SK-N-MC (cell line): ENCODE results near the gene SAYSD1.
"Not testable (repeated sequence)": the region's sequence is repeated elsewhere in the genome, so short reads cannot be mapped to it uniquely, and the experiment has no call there.

Experiments
- DNase-seq: peaks from one replicate; pipeline ENCODE4 v3.0.0-alpha.2; 2011; ENCODE audit warnings: low read depth, low spot score
- H3K27ac ChIP-seq: fragments of 200-600 bp; sonication (generic); 2 replicates; pipeline ENCODE4 v1.5.1; 2016; ENCODE audit warnings: mixed run types
- H3K36me3 ChIP-seq: fragments of 200-600 bp; sonication (generic); 2 replicates; pipeline ENCODE4 v1.6.1; 2017; ENCODE audit warnings: antibody characterized with exemption, low read length, mixed read lengths; ENCODE audit not compliant: insufficient read depth
- H3K4me3 ChIP-seq: fragments of 200-600 bp; sonication (generic); 2 replicates; pipeline ENCODE4 v1.5.1; 2016
- H3K9ac ChIP-seq: fragments of 200-600 bp; sonication (generic); 2 replicates; pipeline ENCODE4 v1.8.0; 2017; ENCODE audit warnings: mixed run types, mixed read lengths; ENCODE audit not compliant: insufficient read length
- H3K9me3 ChIP-seq: fragments of 200-600 bp; sonication (generic); 2 replicates; pipeline ENCODE4 v1.6.1; 2017; ENCODE audit warnings: low read depth, mild to moderate bottlenecking, antibody characterized with exemption, low read length, moderate library complexity, mixed read lengths
- EZH2 ChIP-seq: fragments of 200-600 bp; sonication (generic); IDR thresholded peaks from one replicate; pipeline ENCODE4 v1.6.1; 2017; ENCODE audit warnings: antibody characterized with exemption
- FOXP2 ChIP-seq: optimal IDR thresholded peaks from 2 replicates; pipeline ENCODE3; 2011; ENCODE audit warnings: mild to moderate bottlenecking, moderate library complexity; ENCODE audit not compliant: insufficient read depth; ENCODE audit errors: extremely low read length, control extremely low read depth
- POLR2AphosphoS5 ChIP-seq: IDR thresholded peaks from 2 replicates; pipeline ENCODE4 v1.6.1; 2012; ENCODE audit warnings: mild to moderate bottlenecking, low read depth, low read length, borderline replicate concordance

The SAYSD1 gene

DNA sequence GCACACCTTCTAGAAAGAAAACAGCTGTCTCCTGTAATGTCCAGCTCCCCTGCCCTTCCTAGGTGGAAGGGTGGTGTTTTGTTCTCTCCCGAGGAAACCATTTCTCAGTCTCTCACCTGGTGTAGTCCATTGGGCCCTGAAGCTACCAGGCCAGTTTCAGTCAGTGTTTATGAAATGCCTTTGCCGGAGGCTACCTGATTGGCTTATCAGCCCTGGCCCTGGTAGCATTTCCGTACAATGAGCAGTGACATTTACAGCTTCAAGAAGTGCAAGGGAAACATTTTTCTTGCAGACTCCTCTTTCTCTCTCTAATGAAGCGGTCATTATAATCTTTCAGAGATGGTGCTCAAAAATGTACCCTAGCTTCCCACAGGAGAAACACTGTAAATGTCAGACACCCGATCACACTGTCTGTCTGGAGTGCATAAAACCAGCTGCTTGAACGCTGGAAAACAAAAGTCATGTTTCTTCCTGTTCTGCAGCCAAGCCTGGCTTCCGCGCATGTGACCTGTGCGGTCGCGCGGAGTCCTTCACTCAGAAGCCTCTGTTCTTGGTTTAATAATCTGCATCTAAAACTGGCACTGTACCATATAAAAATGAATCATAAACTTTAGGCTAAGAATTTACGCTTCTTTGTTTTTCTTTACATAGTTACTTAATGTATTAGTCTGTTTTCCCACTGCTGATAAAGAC, 28.4 kb upstream of the SAYSD1 start:
- Histone ChIP-seq H3K36me3 (no peaks in the 10 kb centered on the region), H3K4me3 (no peak overlapping the region), H3K9me3 (no peaks in the 10 kb centered on the region), H3K9ac (no peak overlapping the region), H3K27ac (no peak overlapping the region)
- DNase-seq, result no peak
- no peak for TF ChIP-seq EZH2
- no peak for TF ChIP-seq FOXP2
- no peak for TF ChIP-seq POLR2AphosphoS5

DNA sequence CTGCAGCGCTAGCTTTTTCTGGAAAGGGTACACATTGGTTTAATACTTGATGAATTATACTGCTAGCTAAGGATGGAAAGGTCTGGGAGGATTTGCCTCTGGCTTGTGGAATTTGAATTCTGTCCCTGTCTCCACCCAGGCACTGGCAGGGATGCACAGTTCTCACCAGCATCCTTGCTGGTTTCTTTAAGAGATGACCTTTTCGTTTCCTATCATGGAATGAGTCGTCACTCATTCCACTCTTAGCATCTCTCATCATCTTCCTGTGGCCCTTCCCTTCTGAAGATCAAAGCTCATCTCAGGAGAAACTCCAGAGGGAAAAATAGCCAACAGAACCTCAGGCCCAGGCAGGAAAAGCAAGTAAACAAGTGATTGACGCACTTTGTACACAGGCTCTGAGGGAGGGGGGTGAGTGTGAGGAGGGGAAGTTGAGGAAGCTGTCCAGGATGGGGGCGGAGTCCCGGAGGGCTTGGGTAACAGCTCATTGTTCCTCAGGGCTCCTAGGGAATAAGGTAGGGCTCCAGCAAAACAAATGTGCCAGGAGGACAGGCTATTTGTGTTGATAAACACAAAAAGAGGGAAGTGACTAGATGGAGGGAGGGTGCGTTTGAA, 25.7 kb upstream of the SAYSD1 start:
- H3K9ac ChIP-seq, result no peak overlapping the region
- DNase-seq, result no peak

DNA sequence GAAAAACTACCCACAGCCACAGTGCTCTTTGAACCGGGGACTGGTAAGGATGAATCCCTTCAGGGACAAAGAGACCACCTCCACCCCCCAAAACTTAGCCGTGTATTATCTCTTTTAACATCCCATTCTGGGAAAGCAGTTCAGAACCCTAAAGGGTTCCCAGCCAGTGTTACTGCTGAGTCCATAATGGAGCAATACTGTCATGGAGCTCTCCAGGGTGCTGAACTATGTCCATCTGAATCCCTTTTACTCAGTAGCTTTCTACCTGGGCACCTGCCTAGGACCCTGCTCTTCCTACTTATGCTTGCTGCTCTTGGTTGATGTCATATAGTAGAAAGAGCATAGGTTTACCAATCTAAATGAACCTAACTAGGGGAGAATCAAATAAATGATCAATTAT, 22.3 kb upstream of the SAYSD1 start:
- Histone ChIP-seq H3K36me3 (no peaks in the 10 kb centered on the region), H3K27ac (no peak overlapping the region), H3K9me3 (no peaks in the 10 kb centered on the region), H3K4me3 (no peak overlapping the region), H3K9ac (no peak overlapping the region)
- no peak for TF ChIP-seq EZH2
- no peak for TF ChIP-seq FOXP2
- no peak for TF ChIP-seq POLR2AphosphoS5
- DNase-seq, result no peak

More for the DNA sequence above, 25.7 kb upstream of the SAYSD1 start:
- H3K4me3 ChIP-seq, result no peak overlapping the region
- no peaks in the 10 kb centered on the region for H3K9me3 ChIP-seq
- no peak overlapping the region for H3K27ac ChIP-seq
- H3K36me3 ChIP-seq, result no peaks in the 10 kb centered on the region
- TF ChIP-seq EZH2 (no peak), FOXP2 (no peak), POLR2AphosphoS5 (no peak)

DNA sequence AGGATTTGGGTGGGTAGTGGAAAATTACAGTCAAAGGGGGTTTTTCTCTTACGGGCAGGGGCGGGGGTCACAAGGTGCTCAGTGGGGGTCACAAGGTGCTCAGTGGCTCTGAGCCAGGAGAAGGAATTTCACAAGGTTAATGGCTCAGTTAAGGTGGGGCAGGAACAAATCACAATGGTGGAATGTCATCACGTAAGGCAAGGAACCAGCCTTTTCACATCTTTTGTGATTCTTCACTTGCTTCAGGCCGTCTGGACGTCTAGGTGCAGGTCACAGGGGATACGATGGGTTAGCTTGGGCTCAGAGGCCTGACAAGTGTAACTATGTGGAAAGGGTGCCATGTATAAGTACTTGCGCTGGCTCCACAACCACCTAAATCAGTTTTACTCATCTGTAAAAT, 21.2 kb upstream of the SAYSD1 start:
- H3K9ac ChIP-seq, DNase-seq, H3K36me3 ChIP-seq, H3K4me3 ChIP-seq, H3K9me3 ChIP-seq, H3K27ac ChIP-seq: not testable (repeated sequence)

DNA sequence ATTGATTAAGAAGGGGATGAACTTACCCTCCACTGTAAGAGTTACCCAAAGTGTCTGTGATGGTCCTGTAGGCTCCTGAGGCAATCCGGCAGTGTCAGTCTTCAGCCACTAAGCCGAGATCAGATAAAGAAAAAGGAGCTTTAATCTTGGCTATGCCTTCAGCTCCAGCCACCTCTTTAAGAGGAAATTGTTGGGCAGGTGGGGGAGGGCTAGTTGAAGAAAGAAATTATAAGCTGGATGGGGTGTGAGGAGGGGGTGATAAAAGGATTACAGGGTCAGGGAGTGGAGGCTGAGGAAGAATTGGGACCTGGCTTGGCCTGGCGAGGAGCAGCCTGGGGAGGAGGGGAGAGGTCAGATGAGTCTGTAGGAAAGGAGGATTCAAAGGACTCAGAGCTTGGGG, 19.8 kb upstream of the SAYSD1 start:
- not testable (repeated sequence) for H3K36me3 ChIP-seq, H3K9ac ChIP-seq, H3K4me3 ChIP-seq, H3K27ac ChIP-seq, DNase-seq, H3K9me3 ChIP-seq

DNA sequence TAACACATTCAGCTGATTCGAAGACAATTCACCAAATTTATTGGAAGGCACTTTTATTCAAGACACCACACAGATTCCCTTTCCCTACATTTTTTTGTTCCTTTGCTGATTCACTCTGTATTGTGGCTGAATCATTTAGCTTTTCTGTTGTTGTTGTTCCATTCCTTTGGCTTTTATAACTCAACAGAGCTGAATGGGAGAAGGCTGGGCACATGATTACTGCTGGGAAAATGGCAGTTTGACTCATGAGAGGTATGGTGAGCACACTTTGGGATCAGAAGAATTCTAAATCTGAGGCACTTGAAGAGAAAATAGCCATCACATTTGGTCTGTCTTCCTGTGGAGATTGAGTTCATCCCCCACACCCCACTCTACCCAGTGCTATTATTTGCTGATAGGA, 15.7 kb upstream of the SAYSD1 start:
- DNase-seq, result no peak
- no peak overlapping the region for H3K9ac ChIP-seq
- H3K27ac ChIP-seq, result no peak overlapping the region
- no peak overlapping the region for H3K4me3 ChIP-seq
- no peak for TF ChIP-seq FOXP2
- no peak for TF ChIP-seq EZH2
- no peak for TF ChIP-seq POLR2AphosphoS5
- no peaks in the 10 kb centered on the region for H3K9me3 ChIP-seq
- H3K36me3 ChIP-seq, result no peaks in the 10 kb centered on the region

DNA sequence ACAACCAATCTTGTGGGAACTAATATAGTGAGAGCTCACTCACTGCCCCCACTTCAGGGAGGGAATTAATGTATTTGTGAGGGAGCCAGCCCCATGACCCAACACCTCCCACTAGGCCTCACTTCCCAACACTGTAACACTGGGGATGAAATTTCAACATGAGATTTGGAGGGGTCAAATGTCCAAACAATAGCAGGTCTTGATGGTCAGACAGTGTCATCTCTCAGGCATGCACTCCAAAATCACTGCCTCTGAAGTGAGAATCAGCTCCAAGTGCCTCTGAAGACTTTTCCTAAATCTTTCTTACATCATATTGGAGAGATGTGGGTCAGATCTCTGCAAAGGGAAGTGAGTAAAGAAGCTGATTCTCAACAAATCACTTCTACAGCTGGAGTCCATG, 13.8 kb upstream of the SAYSD1 start:
- H3K4me3 ChIP-seq, result no peak overlapping the region
- no peak overlapping the region for H3K9ac ChIP-seq
- TF ChIP-seq EZH2 (no peak), FOXP2 (no peak), POLR2AphosphoS5 (no peak)
- no peaks in the 10 kb centered on the region for H3K9me3 ChIP-seq
- H3K36me3 ChIP-seq, result no peaks in the 10 kb centered on the region
- H3K27ac ChIP-seq, result no peak overlapping the region
- DNase-seq, result no peak

DNA sequence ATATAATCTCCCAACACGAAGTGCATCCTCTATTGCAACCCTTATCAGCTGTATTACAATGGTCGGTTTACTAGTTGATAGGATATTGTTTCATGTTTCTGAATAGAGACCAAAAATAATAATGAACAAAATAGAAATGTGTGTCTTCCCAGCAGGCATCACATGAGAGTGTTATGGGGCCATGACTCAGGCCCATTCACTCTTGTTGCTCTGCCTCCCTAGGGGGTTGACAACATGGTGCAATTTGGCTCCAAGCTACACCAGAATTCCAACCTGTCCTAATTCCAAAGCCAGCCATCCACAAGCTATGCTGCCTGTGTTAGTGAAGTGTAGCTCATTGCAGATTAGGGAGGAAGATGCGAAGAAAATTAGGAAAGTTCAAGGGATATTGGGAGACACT, 13.1 kb upstream of the SAYSD1 start:
- no peak overlapping the region for H3K27ac ChIP-seq
- no peaks in the 10 kb centered on the region for H3K36me3 ChIP-seq
- no peaks in the 10 kb centered on the region for H3K9me3 ChIP-seq
- DNase-seq, result no peak
- no peak for TF ChIP-seq FOXP2
- no peak for TF ChIP-seq POLR2AphosphoS5
- no peak overlapping the region for H3K4me3 ChIP-seq
- H3K9ac ChIP-seq, result no peak overlapping the region

DNA sequence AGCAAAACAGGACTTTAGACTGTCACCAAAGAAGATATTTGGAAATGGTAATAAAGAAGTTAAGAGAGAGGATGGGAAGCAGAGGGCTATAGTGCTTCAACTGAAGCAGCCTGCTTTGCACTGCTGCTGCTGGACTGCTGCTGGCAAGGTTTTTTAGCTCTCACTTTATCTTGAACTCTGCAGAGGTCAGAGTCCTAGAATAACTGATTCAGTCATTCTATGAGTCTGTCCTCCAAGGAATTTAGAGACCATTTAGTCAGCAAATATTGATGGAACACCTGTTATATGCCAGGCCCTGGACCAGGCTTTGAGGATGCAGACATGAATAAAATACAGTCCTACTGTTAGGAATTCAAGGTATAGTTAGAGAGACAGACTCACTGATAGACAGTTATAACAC, 9.1 kb upstream of the SAYSD1 start:
- Histone ChIP-seq H3K36me3 (no peaks in the 10 kb centered on the region), H3K9ac (no peak overlapping the region), H3K27ac (no peak overlapping the region), H3K9me3 (no peaks in the 10 kb centered on the region), H3K4me3 (no peak overlapping the region)
- no peak for DNase-seq
- TF ChIP-seq FOXP2 (no peak), EZH2 (no peak), POLR2AphosphoS5 (no peak)
